Limb (tissue), 2 donors: ENCODE data around the gene AKIRIN1.
"Not testable (repeated sequence)": the region's sequence is repeated elsewhere in the genome, so short reads cannot be mapped to it uniquely, and the experiment has no call there.

Experiments
- DNase-seq, 2 donors: peaks; one replicate each; pipeline ENCODE4 v3.0.0-alpha.2; 2016; ENCODE audit errors: extremely low spot score in 2 of 2

Gene AKIRIN1

DNA sequence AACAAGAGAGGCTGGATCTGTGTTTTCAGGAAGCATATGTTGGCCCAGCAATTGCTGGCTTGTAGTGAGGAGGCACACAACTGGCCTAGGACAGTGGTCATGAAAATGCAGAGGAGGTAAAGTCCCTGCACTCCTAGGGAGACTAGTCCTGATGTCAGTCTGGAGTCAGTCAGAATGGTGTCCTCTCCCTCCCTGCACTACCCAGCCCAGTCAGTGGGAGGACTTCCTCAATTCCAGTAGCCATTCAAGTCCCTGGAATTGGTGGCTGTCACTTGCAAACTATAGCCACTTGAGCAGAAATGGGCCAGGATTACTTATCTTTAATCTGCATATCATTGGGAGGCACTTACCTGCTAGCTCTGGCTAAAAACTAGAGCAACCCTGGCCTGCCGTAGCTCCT, 53.7 kb downstream of the AKIRIN1 start:
- no peak for DNase-seq

DNA sequence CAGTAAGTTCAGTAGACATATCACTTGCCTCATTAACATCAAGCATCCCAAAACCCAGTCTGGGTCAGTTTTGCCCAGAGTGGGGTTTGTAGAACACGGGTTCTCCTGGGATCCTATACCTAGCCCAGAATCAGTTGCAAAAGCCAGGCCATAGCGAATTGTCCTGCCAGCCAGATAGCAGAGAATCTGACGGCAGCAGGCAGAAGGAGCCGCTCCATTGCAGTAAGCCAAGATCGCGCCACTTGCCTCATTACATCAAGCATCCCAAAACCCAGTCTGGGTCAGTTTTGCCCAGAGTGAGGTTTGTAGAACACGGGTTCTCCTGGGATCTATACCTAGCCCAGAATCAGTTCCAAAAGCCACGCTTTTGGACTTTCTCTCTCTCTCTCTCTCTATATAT, 54.2 kb downstream of the AKIRIN1 start:
- DNase-seq, result no peak

DNA sequence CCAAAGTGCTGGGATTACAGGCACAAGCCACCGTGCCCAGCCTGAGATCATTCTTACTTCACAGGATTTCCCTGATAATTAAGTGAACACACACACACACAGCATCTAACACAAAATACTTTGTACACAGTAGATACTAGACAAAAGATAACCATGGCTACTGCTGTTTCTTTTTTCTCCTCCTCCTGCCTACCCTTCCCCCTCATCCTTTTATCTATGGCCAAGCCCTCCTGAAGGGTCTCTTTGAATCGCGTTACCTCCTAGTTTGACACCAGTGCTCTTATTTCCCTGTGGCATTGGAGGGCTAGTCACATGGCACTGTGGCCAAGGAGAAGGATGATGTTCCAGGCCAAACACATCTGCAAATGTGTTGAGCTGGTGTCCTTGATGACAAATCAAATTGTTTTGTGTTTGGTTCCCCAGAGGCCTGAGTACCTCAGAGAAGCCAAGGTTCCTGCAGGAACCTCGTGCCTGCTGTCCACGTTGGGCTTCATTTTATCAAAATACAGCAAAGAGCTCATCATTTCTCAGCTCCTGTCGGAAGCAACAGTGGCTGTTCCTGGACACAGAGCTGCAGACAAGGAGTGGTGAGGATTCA, 55.6 kb downstream of the AKIRIN1 start:
- no peak for DNase-seq

DNA sequence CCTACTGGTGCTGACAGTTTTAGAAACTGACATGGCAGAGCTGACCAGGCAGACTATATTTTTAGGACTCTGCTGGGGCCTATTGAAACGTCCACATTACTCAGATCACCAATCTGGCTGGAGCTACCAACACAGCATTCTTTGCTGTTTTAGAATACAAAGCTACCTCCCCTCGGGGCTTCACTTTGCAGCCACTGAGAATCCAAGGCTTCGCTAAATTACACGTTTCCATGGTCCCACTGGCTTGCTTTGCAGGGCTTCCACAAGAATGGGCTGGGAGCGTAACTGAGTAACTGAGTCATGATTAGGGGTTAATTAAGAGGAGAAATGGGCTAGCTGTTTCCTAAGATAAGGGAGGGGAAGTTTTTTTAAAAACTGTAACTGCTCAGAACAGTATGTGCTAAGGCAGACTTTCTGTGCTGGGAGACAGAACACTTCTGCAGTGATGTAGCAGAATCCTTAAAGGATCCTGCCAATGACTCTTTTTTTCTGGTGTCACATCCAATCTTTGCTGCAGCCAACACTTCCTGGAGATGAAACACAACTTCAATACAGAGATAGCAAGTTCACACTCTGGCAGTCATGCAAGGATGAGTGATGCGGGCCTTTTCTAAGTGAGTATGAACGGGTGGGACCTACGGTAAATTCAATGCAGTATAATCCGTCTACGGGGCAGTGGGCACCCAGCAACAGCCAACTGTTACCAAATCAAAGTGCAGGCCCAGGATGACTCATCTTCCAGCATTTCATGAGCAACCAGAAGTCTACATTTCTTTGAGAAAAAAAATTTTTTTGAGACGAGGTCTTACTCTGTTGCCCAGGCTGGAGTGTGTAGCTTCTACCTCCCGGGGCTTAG, 56.5 kb downstream of the AKIRIN1 start:
- no peak for DNase-seq

DNA sequence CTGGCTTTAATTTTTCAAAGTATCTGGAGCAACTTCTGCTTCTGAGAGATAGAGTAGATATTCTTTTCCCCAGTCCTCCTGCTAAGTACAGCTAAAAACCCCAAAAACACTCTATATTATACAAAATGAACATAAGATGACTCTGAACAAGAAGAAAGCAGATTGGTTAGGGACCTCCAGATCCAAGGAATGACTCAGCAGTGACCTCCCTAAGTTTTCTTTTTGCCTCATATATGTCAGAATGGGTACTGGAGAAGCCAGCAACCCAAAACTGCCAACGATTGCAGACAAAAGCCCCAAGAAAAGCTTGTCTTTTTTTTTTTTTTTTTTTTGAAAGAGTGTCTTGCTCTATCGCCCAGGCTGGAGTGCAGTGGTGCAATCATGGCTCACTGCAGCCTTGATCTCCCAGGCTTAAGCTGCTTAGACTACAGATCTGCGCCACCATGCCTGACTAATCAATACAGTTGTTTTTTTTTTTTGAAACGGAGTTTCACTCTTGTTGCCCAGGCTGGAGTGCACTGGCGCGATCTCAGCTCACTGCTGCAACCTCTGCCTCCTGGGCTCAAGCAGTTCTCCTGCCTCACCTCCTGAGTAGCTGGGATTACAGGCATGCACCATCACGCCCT, 57.8 kb downstream of the AKIRIN1 start:
- no peak for DNase-seq

DNA sequence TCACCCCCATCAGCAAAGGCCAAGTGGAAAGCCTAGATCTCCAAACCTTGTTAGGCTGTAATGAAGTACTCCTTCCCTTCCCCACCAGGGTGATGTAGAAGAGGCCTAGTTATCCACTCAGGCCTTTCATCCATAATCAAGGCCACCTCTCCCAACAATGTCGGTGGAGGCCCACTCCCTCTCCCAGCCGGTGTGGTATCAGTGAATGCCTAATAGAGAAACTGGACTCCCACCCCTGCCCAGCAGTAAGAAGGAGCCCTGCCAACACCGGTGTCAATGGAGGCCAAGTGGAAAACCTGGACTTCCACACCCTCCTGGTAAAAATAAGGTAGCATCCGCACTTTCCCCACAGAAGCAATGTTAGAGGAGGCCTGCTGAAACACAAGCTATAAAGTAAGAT, 58.9 kb downstream of the AKIRIN1 start:
- no peak for DNase-seq

DNA sequence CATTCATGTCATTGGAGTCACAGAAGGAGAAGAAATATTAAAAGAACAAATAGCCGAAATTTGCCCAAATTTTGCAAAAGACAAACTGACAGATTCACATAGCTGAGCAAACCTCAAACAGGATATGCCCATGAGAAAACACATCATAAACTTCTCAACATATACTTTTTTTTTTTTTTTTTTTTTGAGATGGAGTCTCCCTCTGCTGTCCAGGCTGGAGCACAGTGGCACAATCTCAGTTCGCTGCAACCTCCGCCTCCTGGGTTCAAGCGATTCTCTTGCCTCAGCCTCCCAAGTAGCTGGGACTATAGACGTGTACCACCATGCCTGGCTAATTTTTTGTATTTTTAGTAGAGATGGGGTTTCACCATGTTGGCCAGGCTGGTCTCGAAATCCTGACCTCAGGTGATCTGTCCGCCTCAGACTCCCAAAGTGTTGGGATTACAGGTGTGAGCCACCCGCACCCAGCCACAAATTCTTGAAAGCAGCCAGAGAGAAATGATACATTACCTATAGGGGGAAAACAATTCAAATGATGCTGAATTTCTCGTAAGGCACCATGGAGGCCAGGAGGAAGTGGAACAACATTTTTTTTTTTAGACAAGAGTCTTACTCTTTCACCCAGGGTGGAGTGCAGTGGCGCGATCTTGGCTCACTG, 60.2 kb downstream of the AKIRIN1 start:
- DNase-seq, result not testable (repeated sequence)

DNA sequence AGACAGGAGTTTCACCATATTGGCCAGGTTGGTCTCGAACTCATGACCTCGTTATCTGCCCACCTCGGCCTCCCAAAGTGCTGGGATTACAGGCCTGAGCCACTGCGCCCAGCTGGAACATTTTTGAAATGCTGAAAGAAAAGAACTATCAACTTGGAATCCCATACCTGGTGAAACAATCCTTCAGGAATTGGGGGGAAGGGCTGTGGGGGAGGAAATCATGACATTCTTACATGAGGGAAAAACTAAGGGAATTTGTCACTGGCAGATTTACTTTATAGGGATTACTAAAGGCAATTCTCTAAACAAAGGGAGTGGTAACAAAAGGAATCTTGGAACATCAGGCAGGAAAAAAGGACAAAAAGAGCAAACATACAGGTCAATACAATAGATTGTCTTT, 60.9 kb downstream of the AKIRIN1 start:
- DNase-seq, result no peak

DNA sequence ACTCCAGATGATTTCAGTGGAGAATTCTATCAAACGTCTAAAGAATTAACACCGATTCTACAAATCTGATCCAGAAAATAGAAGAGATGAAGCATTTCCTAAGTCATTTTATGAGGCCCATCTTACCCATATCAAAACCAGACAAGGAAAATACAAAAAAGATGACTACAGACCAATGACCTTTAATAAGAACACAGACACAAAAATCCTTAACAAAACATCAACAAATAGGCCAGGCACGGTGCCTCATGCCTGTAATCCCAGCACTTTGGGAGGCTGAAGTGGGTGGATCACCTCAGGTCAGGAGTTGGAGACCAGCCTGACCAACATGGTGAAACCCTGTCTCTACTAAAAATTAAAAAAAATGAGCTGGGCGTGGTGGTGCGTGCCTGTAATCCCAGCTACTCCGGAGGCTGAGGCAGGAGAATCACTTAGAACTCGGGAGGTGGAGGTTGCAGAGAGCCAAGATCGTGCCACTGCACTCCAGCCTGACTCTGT, 64.2 kb downstream of the AKIRIN1 start:
- not testable (repeated sequence) for DNase-seq
